NT2/D1 (cell line): Measurements from ENCODE around the gene RASAL1.

Source experiments
- DNase-seq: peaks from one replicate; pipeline ENCODE4 v3.0.0-alpha.2; 2011; ENCODE audit warnings: low read depth, low spot score
- H3K27me3 ChIP-seq: 2 replicates; pipeline ENCODE4 v1.6.0; 2011; ENCODE audit warnings: mild to moderate bottlenecking; ENCODE audit not compliant: insufficient read length, insufficient read depth
- H3K36me3 ChIP-seq: 2 replicates; pipeline ENCODE4 v1.6.1; 2011; ENCODE audit warnings: mild to moderate bottlenecking, low read length, mixed read lengths; ENCODE audit not compliant: insufficient read depth, insufficient read length
- H3K4me1 ChIP-seq: 2 replicates; pipeline ENCODE4 v1.5.1; 2011; ENCODE audit not compliant: insufficient read depth, insufficient read length
- H3K4me3 ChIP-seq: 2 replicates; pipeline ENCODE4 v1.5.1; 2011; ENCODE audit warnings: low read depth; ENCODE audit not compliant: insufficient read length
- H3K9ac ChIP-seq: 2 replicates; pipeline ENCODE4 v1.6.0; 2011; ENCODE audit warnings: low read depth; ENCODE audit not compliant: insufficient read length
- H3K9me3 ChIP-seq: 2 replicates; pipeline ENCODE4 v1.5.1; 2011; ENCODE audit warnings: mild to moderate bottlenecking, low read length; ENCODE audit not compliant: insufficient read depth
- SUZ12 ChIP-seq: IDR thresholded peaks from 2 replicates; pipeline ENCODE4 v1.6.1; 2011; ENCODE audit not compliant: insufficient read length, insufficient read depth; ENCODE audit errors: extremely low read depth
- YY1 ChIP-seq: IDR thresholded peaks from 2 replicates; pipeline ENCODE4 v1.6.1; 2011; ENCODE audit not compliant: insufficient read length, insufficient read depth
- ZNF274 ChIP-seq: IDR thresholded peaks from 2 replicates; pipeline ENCODE4 v1.6.1; 2011; ENCODE audit warnings: mild to moderate bottlenecking, low read depth, low read length

The RASAL1 gene

GRCh38 chr12:113169697-113170096 is 34.1 kb upstream of the RASAL1 start:
- H3K4me1 ChIP-seq: no peaks in the 10 kb centered on the region
- DNase-seq: no peak
- TF ChIP-seq SUZ12 (no peak), YY1 (no peak), ZNF274 (no peak)
- H3K27me3 ChIP-seq: no peaks in the 10 kb centered on the region
- H3K9ac ChIP-seq: no peak overlapping the region
- no peak overlapping the region for H3K4me3 ChIP-seq
- H3K9me3 ChIP-seq: no peaks in the 10 kb centered on the region
- peaks cover 96% of the 10 kb centered on the region for H3K36me3 ChIP-seq

DNA sequence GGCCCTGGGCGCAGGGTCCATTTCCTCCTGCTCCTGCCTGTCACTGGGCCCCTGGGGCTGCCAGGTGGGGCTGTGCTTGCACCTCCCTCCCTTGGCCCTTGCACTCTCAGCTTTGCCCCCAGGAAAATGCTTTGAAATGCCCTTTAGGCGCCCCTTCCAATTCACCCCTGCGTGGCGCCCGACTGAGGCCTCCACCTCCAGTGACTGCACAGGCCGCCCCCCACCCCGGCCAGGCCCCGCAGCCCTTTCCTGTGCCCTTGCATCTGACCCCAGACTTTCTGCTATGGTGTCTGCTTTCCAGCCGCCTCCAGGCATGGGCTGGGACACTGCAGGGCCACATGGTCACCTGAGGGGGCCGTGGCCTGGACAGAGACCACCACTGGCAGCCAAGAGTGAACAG is 32.3 kb upstream of the RASAL1 start:
- H3K9me3 ChIP-seq: no peaks in the 10 kb centered on the region
- no peak overlapping the region for H3K4me3 ChIP-seq
- H3K36me3 ChIP-seq: peaks cover 94% of the 10 kb centered on the region
- H3K4me1 ChIP-seq: peaks cover 3% of the 10 kb centered on the region
- no peak for TF ChIP-seq ZNF274
- no peak for TF ChIP-seq SUZ12
- TF ChIP-seq YY1: no peak
- no peak overlapping the region for H3K9ac ChIP-seq
- H3K27me3 ChIP-seq: no peaks in the 10 kb centered on the region
- no peak for DNase-seq

DNA sequence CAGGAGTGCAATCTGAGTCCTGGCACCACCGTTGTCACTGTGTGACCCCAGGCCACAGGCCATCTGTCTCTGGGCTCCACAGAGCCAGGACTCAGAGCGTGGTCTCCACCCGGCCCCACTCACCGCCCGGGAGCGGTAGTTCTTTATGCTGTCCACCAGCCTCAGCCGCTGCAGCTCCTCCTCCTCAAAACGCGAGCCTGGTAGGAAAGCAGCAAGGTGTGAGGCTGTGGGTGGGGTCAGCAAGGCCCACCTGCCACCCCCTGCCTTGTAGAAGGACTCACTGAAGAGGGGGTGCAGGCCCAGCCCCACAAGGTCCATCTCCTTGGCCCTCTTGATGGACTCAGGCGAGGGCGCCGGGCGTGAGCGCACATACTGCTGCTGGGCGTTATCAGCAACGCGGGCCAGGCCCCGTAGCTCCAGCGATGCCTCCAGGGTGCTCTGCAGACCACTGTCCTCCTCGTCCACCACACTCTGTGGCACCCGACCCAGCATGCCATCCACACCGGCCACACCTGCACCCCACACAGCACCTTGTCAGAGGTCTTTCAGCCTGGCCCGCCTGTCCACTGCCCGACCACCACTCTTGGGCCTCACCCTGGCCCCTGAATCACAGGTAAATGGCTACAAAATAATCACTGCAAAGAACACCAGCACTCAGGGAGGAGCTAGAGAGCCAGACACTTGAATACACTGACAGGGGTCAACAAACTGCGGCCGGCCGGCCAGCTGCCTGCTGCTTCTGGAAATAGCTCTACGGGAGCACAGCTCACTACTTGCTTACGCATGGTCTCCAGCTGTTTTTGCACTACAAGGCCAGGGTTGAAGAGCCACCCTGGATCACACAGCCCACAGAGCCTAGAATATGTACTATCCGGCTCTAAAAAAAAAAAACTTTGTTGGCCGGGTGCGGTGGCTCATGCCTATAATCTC is 30.2 kb upstream of the RASAL1 start:
- H3K27me3 ChIP-seq: no peaks in the 10 kb centered on the region
- H3K36me3 ChIP-seq: peaks cover 90% of the 10 kb centered on the region
- H3K9ac ChIP-seq: no peak overlapping the region
- TF ChIP-seq ZNF274: no peak
- TF ChIP-seq YY1: no peak
- no peak for TF ChIP-seq SUZ12
- DNase-seq: no peak
- peaks cover 14% of the 10 kb centered on the region for H3K4me1 ChIP-seq
- no peaks in the 10 kb centered on the region for H3K9me3 ChIP-seq
- no peak overlapping the region for H3K4me3 ChIP-seq

DNA sequence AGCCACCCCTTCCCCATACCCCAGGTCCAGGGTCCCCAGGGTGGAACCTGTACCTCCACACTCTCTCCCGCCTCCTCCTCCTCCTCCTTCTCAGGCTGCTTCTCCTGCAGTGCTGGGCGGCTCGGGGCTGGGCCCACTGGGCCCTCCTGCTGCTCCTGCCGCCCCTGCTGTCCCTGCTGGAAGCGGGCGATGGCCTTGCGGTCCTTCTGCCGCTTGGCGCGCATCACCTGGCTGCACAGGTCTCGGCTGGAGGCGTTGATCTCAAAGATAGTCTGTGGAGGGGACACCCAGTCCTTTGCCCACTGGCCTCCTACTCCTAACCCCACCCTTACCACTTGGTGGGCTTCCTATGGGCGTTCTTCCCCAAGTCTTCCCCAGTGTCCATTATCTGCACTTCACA is 28.5 kb upstream of the RASAL1 start:
- peaks cover 17% of the 10 kb centered on the region for H3K4me1 ChIP-seq
- DNase-seq: no peak
- no peak overlapping the region for H3K4me3 ChIP-seq
- no peaks in the 10 kb centered on the region for H3K27me3 ChIP-seq
- TF ChIP-seq YY1 (no peak), SUZ12 (no peak), ZNF274 (no peak)
- H3K36me3 ChIP-seq: peaks cover 94% of the 10 kb centered on the region
- H3K9ac ChIP-seq: no peak overlapping the region
- no peaks in the 10 kb centered on the region for H3K9me3 ChIP-seq

GRCh38 chr12:113163030-113163360 is 27.4 kb upstream of the RASAL1 start:
- Histone ChIP-seq H3K4me3 (no peak overlapping the region), H3K9ac (no peak overlapping the region), H3K9me3 (no peaks in the 10 kb centered on the region), H3K27me3 (no peaks in the 10 kb centered on the region), H3K36me3 (peaks cover 94% of the 10 kb centered on the region), H3K4me1 (peaks cover 17% of the 10 kb centered on the region)
- DNase-seq: no peak
- TF ChIP-seq YY1 (no peak), SUZ12 (no peak), ZNF274 (no peak)

GRCh38 chr12:113162102-113163029 is 26.8 kb upstream of the RASAL1 start:
- H3K9me3 ChIP-seq: no peaks in the 10 kb centered on the region
- H3K9ac ChIP-seq: peak overlapping the region; percentile 46
- H3K36me3 ChIP-seq: peaks cover 94% of the 10 kb centered on the region
- H3K4me1 ChIP-seq: peaks cover 17% of the 10 kb centered on the region
- no peak for TF ChIP-seq SUZ12
- TF ChIP-seq YY1: no peak
- TF ChIP-seq ZNF274: no peak
- no peak for DNase-seq
- no peak overlapping the region for H3K4me3 ChIP-seq
- no peaks in the 10 kb centered on the region for H3K27me3 ChIP-seq

DNA sequence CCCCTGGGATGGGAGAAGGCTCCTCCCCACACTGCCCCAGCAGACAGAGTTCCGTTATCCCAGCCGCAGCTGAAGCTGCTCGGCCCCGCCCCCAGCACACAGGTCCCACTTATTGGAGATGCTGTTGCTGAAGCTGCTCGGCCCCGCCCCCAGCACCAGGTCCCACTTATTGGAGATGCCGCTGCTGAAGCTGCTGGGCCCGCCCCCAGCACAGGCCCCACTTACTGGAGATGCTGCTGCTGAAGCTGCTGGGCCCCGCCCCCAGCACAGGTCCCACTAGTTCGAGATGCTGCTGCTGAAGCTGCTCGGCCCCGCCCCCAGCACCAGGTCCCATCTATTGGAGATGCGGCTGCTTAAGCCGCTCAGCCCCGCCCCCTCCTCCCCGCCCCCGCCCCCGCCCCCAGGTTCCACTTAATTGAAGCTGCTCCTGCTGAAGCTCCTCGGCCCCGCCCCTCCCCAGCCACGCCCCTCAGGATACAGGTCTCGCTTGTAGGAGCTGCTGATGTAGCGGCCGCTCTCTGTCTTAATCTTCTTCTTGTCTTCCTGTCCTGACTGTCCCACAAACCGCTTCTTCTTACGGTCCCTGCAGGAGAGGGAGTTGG is 26.0 kb upstream of the RASAL1 start:
- H3K4me3 ChIP-seq: no peak overlapping the region

More for the DNA sequence above, 26.0 kb upstream of the RASAL1 start:
- Histone ChIP-seq H3K36me3 (peaks cover 94% of the 10 kb centered on the region), H3K27me3 (no peaks in the 10 kb centered on the region), H3K9me3 (no peaks in the 10 kb centered on the region), H3K9ac (no peak overlapping the region), H3K4me1 (peaks cover 17% of the 10 kb centered on the region)
- TF ChIP-seq ZNF274 (no peak), SUZ12 (no peak), YY1 (no peak)
- peak; percentile 97 for DNase-seq
